NCI-H2081 (cell line): ENCODE data around the gene SPATA31D4.
"Not testable (repeated sequence)": the region's sequence is repeated elsewhere in the genome, so short reads cannot be mapped to it uniquely, and the experiment has no call there.

Experiments
- DNase-seq, 2 experiments: peaks; one replicate each; lab custom pipeline; 2025; lab: John Stamatoyannopoulos, UW

The SPATA31D4 gene

DNA sequence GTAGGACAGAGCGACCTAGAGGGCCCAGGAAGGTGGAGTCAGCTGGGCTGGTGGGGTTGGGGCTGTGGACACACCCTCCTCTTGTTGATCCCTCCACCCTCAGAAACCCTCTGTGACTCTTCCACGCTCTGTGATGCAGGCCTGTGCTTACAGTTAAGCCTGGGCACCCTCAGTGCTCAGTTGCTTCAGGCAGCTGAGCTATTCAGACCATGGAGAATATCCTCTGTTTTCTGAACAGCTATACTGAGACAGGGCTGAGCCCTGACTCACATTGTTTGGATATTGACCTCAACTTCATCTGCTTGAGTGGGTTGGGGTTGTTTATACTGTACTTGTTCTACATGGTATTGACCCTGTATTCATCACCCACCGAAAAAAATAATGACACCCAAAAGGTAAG is at the start of gene SPATA31D4:
SPATA31D4 (plus strand) TSS at position 124 of the 400 bp plus-strand sequence; CDS start at position 210, 86 bp downstream.
- DNase-seq, result not testable (repeated sequence)

DNA sequence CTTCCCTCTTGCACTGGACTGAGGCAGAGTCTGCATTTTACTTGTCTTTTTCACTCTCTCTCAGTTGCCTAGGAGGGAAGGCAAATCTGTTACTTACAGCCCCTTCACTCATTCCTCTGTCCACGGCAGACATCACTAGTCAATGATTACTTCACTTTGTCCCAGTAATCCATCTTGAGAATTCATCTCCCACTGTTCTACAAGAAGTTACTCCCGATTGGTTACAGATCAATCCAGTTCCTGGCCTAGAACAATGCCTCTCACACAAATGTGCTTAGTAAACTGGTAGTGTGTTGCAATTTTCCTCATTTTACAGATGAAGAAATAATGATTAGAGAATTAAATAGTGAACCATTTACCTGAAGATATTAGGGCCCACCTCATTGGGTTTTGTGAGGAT is 49.7 kb upstream of the SPATA31D4 start:
- no peak for DNase-seq

- no peak for DNase-seq
Measured at GRCh38 chr9:81879501-81879916, 48.7 kb upstream of the SPATA31D4 start.

DNA sequence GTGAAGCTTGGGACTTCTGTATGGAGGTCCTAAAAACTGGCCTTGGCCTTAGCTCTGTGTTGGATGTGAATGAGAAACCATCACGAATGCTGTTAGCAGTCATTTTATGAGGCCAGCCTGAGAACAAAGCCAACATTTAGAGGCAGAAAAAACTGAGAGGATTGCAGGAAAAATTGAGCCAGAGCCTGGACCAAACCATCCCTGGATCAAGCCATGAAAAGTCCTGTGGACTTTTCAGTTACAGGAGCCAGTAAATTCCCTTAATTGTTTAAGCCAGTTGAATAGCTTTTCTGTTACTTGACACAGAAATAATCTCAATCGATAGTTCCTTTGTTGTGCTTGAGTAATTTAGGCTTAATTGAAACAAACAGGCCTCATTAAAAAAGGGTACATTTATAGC is 42.6 kb upstream of the SPATA31D4 start:
- DNase-seq, result no peak

- no peak for DNase-seq
Measured at GRCh38 chr9:81886665-81887064, 41.6 kb upstream of the SPATA31D4 start.

DNA sequence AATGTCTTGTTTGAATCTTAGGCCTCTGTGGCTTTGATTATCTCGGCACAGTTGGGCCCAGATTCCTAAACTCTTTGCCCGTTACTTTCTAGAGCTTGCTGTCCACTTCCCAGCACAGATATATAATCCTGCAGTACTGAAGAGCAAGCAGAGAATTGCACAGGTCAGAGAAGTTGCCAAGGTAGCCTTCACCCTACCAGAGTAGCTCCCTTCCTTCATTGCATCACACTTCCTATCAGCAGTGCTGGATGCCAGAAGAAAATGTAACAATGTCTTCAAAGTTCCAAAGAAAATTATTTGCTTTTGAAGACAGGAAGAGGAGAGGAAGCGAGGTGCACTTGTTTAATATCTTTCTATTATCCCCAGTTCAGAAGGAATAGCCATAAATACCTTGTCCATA is 38.1 kb upstream of the SPATA31D4 start:
- DNase-seq, result no peak

DNA sequence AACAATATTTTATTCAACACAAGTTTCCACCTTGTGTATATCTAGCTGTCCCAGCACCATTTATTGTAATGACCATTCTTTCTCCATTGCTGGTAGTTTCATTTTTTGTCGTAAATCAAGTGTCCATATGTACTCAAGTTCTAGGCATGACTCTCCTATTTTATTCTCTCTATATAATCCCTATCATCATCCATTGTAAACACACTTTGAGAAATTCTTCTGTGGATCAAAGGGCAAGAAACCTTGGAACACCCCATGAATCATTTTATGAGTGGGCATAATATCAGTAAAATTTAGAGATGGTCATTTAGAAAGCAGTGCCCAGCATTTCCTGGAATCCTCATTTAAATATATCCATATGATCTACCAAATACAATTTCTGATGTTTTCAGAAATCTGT is 35.8 kb upstream of the SPATA31D4 start:
- DNase-seq, result no peak

DNA sequence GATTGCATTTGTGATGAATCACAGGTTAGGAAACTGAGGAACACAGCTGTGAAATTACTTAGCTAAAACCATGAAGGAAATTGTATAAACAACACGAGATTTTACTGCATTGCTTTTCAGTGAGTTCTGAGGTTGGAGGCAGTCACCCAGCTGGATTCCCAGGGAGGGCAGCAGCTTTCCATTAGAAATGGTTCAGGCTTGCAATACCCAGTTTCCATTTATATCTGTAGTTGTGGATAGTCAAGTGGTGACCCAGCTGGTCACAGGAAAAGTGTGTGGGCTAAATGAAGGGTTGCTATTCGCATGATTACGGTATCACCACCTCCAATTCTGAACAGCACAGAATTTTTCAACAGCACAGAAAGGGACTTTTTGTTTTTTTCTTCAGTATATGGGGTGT is 34.3 kb upstream of the SPATA31D4 start:
- DNase-seq, result no peak

GRCh38 chr9:81894891-81895290 is 33.3 kb upstream of the SPATA31D4 start:
- no peak for DNase-seq

DNA sequence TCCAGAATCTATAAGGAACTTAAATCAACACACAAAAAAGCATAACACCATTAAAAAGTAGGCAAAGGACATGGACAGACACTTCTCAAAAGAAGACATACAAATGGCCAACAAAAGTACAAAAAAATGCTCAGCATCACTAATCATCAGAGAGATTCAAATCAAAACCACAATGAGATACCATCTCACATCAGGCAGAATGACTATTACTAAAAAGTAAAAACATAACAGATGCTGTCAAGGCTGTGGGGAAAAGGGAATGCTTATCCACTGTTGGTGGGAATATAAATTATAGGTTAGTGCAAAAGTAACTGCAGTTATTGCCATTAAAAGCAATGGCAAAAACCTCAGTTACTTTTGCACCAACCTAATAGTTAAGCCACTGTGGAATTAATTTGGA is 32.2 kb upstream of the SPATA31D4 start:
- no peak for DNase-seq

DNA sequence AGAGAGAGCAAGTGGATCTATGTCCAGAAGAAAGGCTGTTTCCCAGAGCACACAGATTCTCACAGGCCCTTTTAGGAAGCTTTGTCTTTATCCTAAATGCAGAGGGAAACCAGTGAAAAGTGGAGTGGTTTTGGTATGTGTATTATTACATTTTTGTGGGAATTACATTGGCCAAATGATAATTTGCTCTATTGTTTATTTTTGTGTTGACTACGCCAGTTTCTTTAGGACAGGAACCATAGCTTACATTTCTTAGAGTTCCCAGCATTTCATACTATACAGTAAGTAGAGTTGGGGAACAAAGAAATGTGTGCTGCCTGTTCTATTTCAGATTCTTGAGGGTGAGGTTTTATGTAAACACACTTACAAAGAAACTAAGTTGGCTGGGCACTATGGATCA is 29.4 kb upstream of the SPATA31D4 start:
- no peak for DNase-seq

GRCh38 chr9:81902196-81902595 is 26.0 kb upstream of the SPATA31D4 start:
- DNase-seq, result no peak

- no peak for DNase-seq
Measured at GRCh38 chr9:81902626-81903025, 25.6 kb upstream of the SPATA31D4 start.

DNA sequence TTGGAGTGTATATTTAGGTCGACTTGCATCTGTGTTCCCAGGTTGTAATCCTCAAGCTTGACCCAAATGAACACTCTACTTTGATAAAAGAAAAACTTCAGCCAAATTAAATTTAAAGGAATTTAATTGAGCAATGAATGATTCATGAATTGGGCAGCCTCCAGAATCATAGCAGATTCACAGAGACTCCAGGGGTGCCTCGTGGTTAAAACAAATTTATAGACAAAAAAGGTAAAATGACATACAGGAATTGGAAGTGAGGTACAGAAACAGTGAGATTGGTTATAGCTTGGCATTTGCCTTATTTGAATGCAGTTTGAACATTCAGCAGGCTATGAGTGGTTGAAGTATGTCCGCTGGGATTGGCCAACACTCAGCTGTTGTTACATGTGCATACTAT is 21.6 kb upstream of the SPATA31D4 start:
- no peak for DNase-seq

GRCh38 chr9:81912135-81912534 is 16.1 kb upstream of the SPATA31D4 start:
- no peak for DNase-seq

- DNase-seq, result no peak
Measured at GRCh38 chr9:81915801-81916505, 12.3 kb upstream of the SPATA31D4 start.

- not testable (repeated sequence) for DNase-seq
Measured at GRCh38 chr9:81918507-81918906, 9.7 kb upstream of the SPATA31D4 start.

DNA sequence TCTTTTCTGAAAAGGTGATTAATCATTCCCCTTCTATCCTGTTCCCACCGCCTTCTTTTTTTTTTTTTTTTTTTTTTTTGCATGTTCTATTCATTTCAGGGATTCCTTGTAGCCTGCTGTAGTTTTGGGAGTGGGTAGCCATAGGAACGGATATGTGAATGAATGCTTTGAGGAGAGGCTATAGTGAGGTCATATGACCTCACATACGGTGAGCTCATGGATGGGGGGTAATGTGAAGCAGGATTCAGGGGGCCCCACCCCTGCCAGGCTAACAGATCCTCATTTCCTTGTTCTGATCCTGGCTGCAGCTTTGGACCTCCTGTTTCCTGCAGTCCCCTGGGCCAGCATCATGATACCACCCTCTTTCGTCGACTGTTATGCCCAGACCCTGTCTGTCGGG is 1.9 kb downstream of the SPATA31D4 start:
- not testable (repeated sequence) for DNase-seq

GRCh38 chr9:81933547-81933946 is 5.3 kb downstream of the SPATA31D4 start:
- not testable (repeated sequence) for DNase-seq

- not testable (repeated sequence) for DNase-seq
Measured at GRCh38 chr9:81943393-81943792, 15.2 kb downstream of the SPATA31D4 start, which contains the start of gene SPATA31D3. SPATA31D3 (plus strand) TSS chr9:81943500; CDS start chr9:81943586, 86 bp downstream.

DNA sequence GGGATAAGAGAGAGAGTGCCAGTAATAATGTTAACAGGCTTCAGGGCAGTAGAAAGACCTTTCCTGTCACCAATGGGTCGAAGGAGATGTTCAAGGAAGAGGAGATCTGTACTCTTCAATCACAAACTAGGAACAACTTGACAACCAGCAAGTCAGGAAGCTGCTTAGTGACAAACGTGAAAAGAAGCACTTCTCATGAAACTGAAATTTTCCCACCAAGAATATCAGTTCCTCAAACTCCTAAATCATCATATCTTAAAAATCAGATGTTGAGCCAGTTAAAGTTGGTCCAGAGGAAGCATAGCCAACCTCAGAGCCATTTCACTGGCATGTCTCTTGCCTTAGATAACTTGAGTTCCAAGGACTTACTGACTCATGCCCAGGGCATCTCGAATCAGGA is 20.4 kb downstream of the SPATA31D4 start:
- not testable (repeated sequence) for DNase-seq

DNA sequence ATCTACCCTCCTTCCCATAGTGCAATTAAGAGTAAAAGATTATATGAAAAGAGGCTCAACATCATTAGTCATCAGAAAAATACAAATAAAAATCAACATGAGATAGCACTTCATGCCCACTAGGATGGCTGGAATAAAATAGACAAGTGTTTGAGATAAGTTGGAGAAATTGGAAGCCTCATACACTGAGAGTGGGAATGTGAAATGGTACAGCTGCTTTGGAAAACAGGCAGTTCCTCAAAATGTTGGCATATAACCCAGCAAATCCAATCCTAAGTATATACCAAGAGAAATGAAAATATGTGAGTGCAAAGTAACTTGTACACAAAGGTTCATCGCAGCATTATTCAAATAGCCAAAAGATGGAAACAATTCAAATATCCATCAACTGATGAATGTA is 24.9 kb downstream of the SPATA31D4 start:
- DNase-seq, result no peak

- DNase-seq, result no peak
Measured at GRCh38 chr9:81955625-81956024, 27.4 kb downstream of the SPATA31D4 start.
